CD4-positive, alpha-beta T cell (primary cell): ENCODE data around the gene THADA. TPM values are rescaled to one million over a fixed set of nuclear protein-coding genes. Genes with fewer than 3 reads are reported as not detected.

ENCODE experiments used
- ATAC-seq: fragments of 200-7000 bp; cut with Tn5 transposase; one replicate; pipeline ENCODE4 v1.10.0; 2022; ENCODE audit warnings: mild to moderate bottlenecking; ENCODE audit not compliant: poor library complexity
- CTCF ChIA-PET: fragments of 350-600 bp; sonication (Branson Sonifier 250); formaldehyde crosslinking; loops from one replicate; lab custom pipeline; 2021; ENCODE audit warnings: antibody characterized with exemption, inconsistent platforms; lab: Charles Lee
- POLR2A ChIA-PET: fragments of 350-600 bp; sonication (Branson Sonifier 250); formaldehyde crosslinking; loops from one replicate; lab custom pipeline; 2021; ENCODE audit warnings: antibody characterized with exemption, inconsistent platforms; lab: Charles Lee
- DNase-seq, 14 experiments: peaks; one replicate each; pipeline ENCODE4 v3.0.0-alpha.2; 2013 to 2020; ENCODE audit warnings: mixed read lengths in 2 of 14
- H3K27ac ChIP-seq, 2 donors: one replicate each; pipeline versions ENCODE4 v1.5.1 to v1.7.0; 2013; ENCODE audit warnings: low read length in 2 of 2, low read depth in 1 of 2, mild to moderate bottlenecking in 1 of 2
- H3K27me3 ChIP-seq, 2 experiments: 1 replicate in 1 of 2; 2 replicates in 1 of 2; pipeline versions ENCODE4 v1.6.1 to v1.7.0; 2013; ENCODE audit warnings: low read length in 2 of 2, control low read depth in 1 of 2, mild to moderate bottlenecking in 1 of 2, moderate library complexity in 1 of 2; ENCODE audit not compliant: insufficient read depth in 2 of 2, control insufficient read depth in 1 of 2
- H3K36me3 ChIP-seq: one replicate; pipeline ENCODE4 v1.6.1; 2013; ENCODE audit warnings: low read length, control low read depth; ENCODE audit not compliant: insufficient read depth
- H3K4me1 ChIP-seq: one replicate; pipeline ENCODE4 v1.6.1; 2013; ENCODE audit warnings: low read length, control low read depth; ENCODE audit not compliant: insufficient read depth
- H3K4me3 ChIP-seq: one replicate; pipeline ENCODE4 v1.5.1; 2013; ENCODE audit warnings: mild to moderate bottlenecking, low read length, moderate library complexity
- H3K9me3 ChIP-seq, 2 experiments: 1 replicate in 1 of 2; 2 replicates in 1 of 2; pipeline versions ENCODE4 v1.6.1 to v1.7.0; 2013; ENCODE audit warnings: low read length in 2 of 2, mild to moderate bottlenecking in 2 of 2, control low read depth in 1 of 2, moderate library complexity in 1 of 2; ENCODE audit not compliant: control insufficient read depth in 1 of 2, insufficient read depth in 1 of 2
- H3K27ac Mint-ChIP-seq: one replicate; pipeline ENCODE4 v1.8.0; 2020; ENCODE audit warnings: mixed read lengths
- H3K27me3 Mint-ChIP-seq: one replicate; pipeline ENCODE4 v1.8.0; 2021; ENCODE audit warnings: mixed read lengths
- H3K36me3 Mint-ChIP-seq: one replicate; pipeline ENCODE4 v1.8.0; 2021; ENCODE audit warnings: low read depth, mixed read lengths
- H3K4me1 Mint-ChIP-seq: one replicate; pipeline ENCODE4 v1.8.0; 2021; ENCODE audit warnings: low read depth, mixed read lengths
- H3K4me3 Mint-ChIP-seq: one replicate; pipeline ENCODE4 v1.8.0; 2020; ENCODE audit warnings: mild to moderate bottlenecking, mixed read lengths
- H3K9me3 Mint-ChIP-seq: one replicate; pipeline ENCODE4 v1.8.0; 2020; ENCODE audit warnings: mixed read lengths
- intact Hi-C, 2 experiments: fragments of 100-400 bp; cut with DNase I in 1 of 2; cut with micrococcal nuclease in 1 of 2; formaldehyde crosslinking; loops; one replicate each; pipeline versions ENCODE4 v1.15.1 to v1.9.0; 2023 to 2025; cut with DNase I, micrococcal nuclease
- total RNA-seq, 174 experiments: library from RNA in 2 of 174; stranded (reverse) in 2 of 174; gene quantifications; one replicate each; pipeline ENCODE4 v1.2.3 and lab custom pipeline; 2021 to 2026
- TF ChIP-seq, protein P1 (sequence below): fragments of 200-600 bp; IDR thresholded peaks from one replicate; pipeline ENCODE4 v1.8.0; 2022; ENCODE audit warnings: antibody characterized with exemption, mild to moderate bottlenecking

THADA gene
- total RNA-seq, 2 experiments from 2014 or later = 29.3 to 32.9 TPM

DNA sequence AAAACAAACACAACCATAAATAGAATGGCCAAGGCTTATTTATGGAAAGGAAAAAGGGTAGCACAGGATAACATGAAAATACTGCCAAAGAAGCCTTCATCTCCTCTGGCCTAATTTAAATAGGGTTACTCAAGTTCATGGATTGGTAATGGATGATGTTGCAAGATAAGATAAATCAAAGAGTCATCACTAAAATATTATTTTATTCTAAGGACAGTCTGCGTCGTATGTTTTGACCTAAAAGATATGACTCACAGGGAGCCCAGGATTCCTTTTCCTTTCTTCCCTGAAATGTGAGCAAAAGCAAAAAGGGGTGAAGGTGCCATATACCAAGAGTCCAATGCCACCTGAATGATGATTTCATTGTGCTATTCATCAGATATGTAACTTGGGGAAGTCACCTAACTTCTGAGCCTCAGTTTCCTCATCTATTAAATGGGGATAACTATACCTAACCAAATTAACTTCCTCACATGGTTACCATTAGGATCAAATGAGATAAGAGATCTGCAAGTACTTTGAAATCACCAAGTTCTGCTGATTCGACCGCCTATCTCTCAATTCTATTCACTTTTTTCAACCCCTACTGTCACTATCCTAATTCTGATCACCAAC, 137.7 kb downstream of the THADA start:
- Mint-ChIP-seq H3K27ac (no peak overlapping the region), H3K9me3 (no peaks in the 10 kb centered on the region), H3K36me3 (peaks cover 44% of the 10 kb centered on the region), H3K27me3 (no peaks in the 10 kb centered on the region), H3K4me3 (no peak overlapping the region), H3K4me1 (peaks cover 11% of the 10 kb centered on the region)
- Histone ChIP-seq H3K4me3 (no peak overlapping the region), H3K9me3 (no peaks in the 10 kb centered on the region), H3K27me3 (no peaks in the 10 kb centered on the region), H3K4me1 (no peaks in the 10 kb centered on the region), H3K27ac (no peak overlapping the region), H3K36me3 (no peaks in the 10 kb centered on the region)
- DNase-seq (no peak), ATAC-seq (no peak)
- TF ChIP-seq, protein P1, sequence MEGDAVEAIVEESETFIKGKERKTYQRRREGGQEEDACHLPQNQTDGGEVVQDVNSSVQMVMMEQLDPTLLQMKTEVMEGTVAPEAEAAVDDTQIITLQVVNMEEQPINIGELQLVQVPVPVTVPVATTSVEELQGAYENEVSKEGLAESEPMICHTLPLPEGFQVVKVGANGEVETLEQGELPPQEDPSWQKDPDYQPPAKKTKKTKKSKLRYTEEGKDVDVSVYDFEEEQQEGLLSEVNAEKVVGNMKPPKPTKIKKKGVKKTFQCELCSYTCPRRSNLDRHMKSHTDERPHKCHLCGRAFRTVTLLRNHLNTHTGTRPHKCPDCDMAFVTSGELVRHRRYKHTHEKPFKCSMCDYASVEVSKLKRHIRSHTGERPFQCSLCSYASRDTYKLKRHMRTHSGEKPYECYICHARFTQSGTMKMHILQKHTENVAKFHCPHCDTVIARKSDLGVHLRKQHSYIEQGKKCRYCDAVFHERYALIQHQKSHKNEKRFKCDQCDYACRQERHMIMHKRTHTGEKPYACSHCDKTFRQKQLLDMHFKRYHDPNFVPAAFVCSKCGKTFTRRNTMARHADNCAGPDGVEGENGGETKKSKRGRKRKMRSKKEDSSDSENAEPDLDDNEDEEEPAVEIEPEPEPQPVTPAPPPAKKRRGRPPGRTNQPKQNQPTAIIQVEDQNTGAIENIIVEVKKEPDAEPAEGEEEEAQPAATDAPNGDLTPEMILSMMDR = no peak
- intact Hi-C loops = no loop called here
- POLR2A ChIA-PET = no interaction called here
- CTCF ChIA-PET = no interaction called here

GRCh38 chr2:43455731-43456642, 139.9 kb downstream of the THADA start:
- Mint-ChIP-seq H3K9me3 (peaks cover 3% of the 10 kb centered on the region), H3K36me3 (peaks cover 64% of the 10 kb centered on the region), H3K27ac (no peak overlapping the region), H3K4me3 (no peak overlapping the region), H3K27me3 (no peaks in the 10 kb centered on the region), H3K4me1 (peaks cover 17% of the 10 kb centered on the region)
- no peaks in the 10 kb centered on the region for H3K27me3 ChIP-seq
- H3K4me1 ChIP-seq = no peaks in the 10 kb centered on the region
- ChIA-PET CTCF (no interaction called here), POLR2A (no interaction called here)
- TF ChIP-seq, protein P1 = no peak
- peaks cover 2% of the 10 kb centered on the region for H3K36me3 ChIP-seq
- no peak overlapping the region for H3K4me3 ChIP-seq
- intact Hi-C loops = no loop called here
- ATAC-seq = no peak
- no peak overlapping the region for H3K27ac ChIP-seq
- no peaks in the 10 kb centered on the region for H3K9me3 ChIP-seq
- DNase-seq = peak in 1 of 14 experiments; percentile 2

DNA sequence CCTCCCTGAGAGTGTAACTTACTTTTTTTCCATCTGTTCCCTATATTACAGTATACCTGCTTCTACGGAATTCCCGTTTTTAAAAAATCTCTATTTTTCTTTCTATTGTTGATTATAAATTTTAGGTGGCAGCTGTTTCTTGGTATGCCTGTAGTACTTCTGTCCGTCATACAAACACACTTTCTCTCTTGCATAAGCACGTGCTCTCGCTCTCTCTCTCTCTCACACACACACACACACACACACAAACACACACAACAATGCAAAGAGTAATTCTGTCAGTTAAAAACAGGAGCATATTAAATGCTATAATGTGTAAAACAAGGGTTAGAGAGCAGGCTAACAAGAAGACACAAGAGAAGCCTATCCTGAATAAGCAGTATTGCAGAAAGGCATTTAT, 140.5 kb downstream of the THADA start:
- H3K27me3 Mint-ChIP-seq = no peaks in the 10 kb centered on the region
- no peak overlapping the region for H3K27ac ChIP-seq
- DNase-seq = no peak
- CTCF ChIA-PET = no interaction called here
- intact Hi-C loops = no loop called here
- H3K4me1 ChIP-seq = no peaks in the 10 kb centered on the region
- peaks cover 12% of the 10 kb centered on the region for H3K4me1 Mint-ChIP-seq
- no peak for ATAC-seq
- no peak overlapping the region for H3K27ac Mint-ChIP-seq
- peaks cover 2% of the 10 kb centered on the region for H3K36me3 ChIP-seq
- peaks cover 3% of the 10 kb centered on the region for H3K9me3 Mint-ChIP-seq
- no peaks in the 10 kb centered on the region for H3K27me3 ChIP-seq
- TF ChIP-seq, protein P1 = no peak
- no peak overlapping the region for H3K4me3 Mint-ChIP-seq
- H3K4me3 ChIP-seq = no peak overlapping the region
- H3K9me3 ChIP-seq = no peaks in the 10 kb centered on the region
- POLR2A ChIA-PET = no interaction called here
- peaks cover 68% of the 10 kb centered on the region for H3K36me3 Mint-ChIP-seq
